Measurements from ENCODE around the gene TTC34.

- no peak for TF ChIP-seq MAX (IDR thresholded peaks at IDR 0.05; ENCODE audit: low read depth)
- TF ChIP-seq POLR2AphosphoS5 (IDR thresholded peaks at IDR 0.05; ENCODE audit: low read depth, low read length): no peak
- no peak for TF ChIP-seq EP300 (IDR thresholded peaks at IDR 0.05; ENCODE audit: borderline replicate concordance in 1 of 2, low read depth in 1 of 2, low read length in 1 of 2)
- TF ChIP-seq CTCF (IDR thresholded peaks at IDR 0.05): no peak
- no peak for TF ChIP-seq FOXM1 (IDR thresholded peaks at IDR 0.05; ENCODE audit: low read depth)
- no peak for TF ChIP-seq REST (IDR thresholded peaks at IDR 0.05; ENCODE audit: low read depth, low read length)
- no peak for TF ChIP-seq ZBTB33 (IDR thresholded peaks at IDR 0.05; ENCODE audit: borderline replicate concordance, low read depth)
These were observed 171.6 kb downstream of the TTC34 start for GRCh38 chr1:2629627-2630497.
